ENCODE results near the gene SLCO3A1.

The SLCO3A1 gene

GRCh38 chr15:91898843-91899242 lies 45.3 kb downstream of the SLCO3A1 start:
- no peak for TF ChIP-seq CTCF (conservative IDR thresholded peaks at IDR 0.05; ENCODE audit: low read depth, low read length)
- H3K4me3 ChIP-seq (ENCODE audit: low read length) = no peak overlapping the region
- DNase-seq (ENCODE audit: low read depth) = no peak

GRCh38 chr15:91904942-91905341 lies 51.4 kb downstream of the SLCO3A1 start:
- TF ChIP-seq CTCF (conservative IDR thresholded peaks at IDR 0.05; ENCODE audit: low read depth, low read length) = no peak
- DNase-seq (ENCODE audit: low read depth) = no peak
- H3K4me3 ChIP-seq (ENCODE audit: low read length) = no peak overlapping the region

DNA sequence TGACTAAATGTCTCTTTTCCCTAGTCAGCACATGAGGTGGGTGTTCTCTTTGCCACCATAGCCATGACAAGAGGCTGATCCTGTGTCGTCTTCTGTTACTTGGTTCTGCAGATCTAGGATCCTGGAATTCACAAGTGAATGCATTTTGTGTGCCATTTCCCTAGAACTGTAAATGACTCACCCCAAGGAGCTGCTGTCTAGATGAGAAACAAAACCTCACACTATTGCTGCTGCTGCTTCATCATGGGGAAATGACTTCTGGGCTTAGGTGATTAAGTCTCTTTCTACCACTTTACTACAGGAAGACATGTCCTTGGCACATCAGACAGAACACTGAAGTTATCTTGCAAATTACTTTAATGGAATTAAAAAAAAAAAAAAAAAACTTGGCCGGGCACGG lies 54.9 kb downstream of the SLCO3A1 start:
- no peak overlapping the region for H3K4me3 ChIP-seq (ENCODE audit: low read length)
- TF ChIP-seq CTCF (conservative IDR thresholded peaks at IDR 0.05; ENCODE audit: low read depth, low read length) = no peak
- peak; percentile 15 for DNase-seq (ENCODE audit: low read depth)

- no peak overlapping the region for H3K4me3 ChIP-seq (ENCODE audit: low read length)
- DNase-seq (ENCODE audit: low read depth) = no peak
- TF ChIP-seq CTCF (conservative IDR thresholded peaks at IDR 0.05; ENCODE audit: low read depth, low read length) = no peak
Observed at GRCh38 chr15:91909111-91909510, 55.6 kb downstream of the SLCO3A1 start.

GRCh38 chr15:91909574-91909973 lies 56.1 kb downstream of the SLCO3A1 start:
- no peak for DNase-seq (ENCODE audit: low read depth)
- H3K4me3 ChIP-seq (ENCODE audit: low read length) = no peak overlapping the region
- TF ChIP-seq CTCF (conservative IDR thresholded peaks at IDR 0.05; ENCODE audit: low read depth, low read length) = no peak

DNA sequence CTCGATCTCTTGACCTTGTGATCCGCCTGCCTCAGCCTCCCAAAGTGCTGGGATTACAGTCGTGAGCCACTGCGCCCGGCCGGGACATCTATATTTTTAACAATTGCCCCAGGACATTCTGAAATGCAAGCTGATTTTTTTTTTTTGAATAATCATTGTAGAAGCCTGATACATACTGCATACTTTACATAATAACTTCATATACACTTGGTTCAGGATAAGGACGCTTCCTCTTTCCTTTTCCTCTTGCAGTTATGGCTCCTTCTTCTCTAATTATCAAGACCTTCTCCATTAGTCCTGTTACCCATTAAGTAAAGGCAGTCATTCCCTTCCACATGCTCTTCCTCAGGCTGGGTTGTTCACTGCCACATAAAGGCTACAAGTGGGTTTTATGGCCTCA lies 58.3 kb downstream of the SLCO3A1 start:
- no peak for TF ChIP-seq CTCF (conservative IDR thresholded peaks at IDR 0.05; ENCODE audit: low read depth, low read length)
- no peak overlapping the region for H3K4me3 ChIP-seq (ENCODE audit: low read length)
- no peak for DNase-seq (ENCODE audit: low read depth)

DNA sequence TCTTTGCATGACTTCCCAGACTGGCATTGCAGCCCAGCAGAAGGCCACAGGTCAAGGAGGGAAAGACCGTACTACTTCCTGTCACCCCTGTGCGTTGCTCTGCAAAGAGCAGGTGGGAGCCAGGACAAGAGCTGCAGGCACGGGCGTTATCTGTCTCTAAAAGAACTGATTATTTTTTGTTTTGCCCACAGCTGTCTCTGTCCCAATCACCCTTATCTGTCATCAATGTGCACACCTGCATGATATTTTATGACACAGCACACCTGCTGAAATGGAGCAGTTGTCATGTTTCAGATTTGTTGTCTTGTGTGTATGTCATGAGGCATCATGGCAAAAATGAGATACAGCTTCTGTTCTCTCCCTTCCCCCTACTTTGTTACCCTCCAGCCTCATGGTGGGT lies 58.8 kb downstream of the SLCO3A1 start:
- TF ChIP-seq CTCF (conservative IDR thresholded peaks at IDR 0.05; ENCODE audit: low read depth, low read length) = no peak
- H3K4me3 ChIP-seq (ENCODE audit: low read length) = no peak overlapping the region
- DNase-seq (ENCODE audit: low read depth) = no peak

All from retinal pigment epithelial cell (primary cell).